Neutrophil (primary cell): Measurements from ENCODE around the gene TNFRSF25.

Experiments used
- H3K27ac ChIP-seq: fragments of 200-600 bp; sonication (generic); 2 replicates; pipeline ENCODE4 v1.5.1; 2016; ENCODE audit warnings: mild to moderate bottlenecking, moderate library complexity
- H3K27me3 ChIP-seq: fragments of 200-600 bp; sonication (generic); 2 replicates; pipeline ENCODE4 v1.6.0; 2016; ENCODE audit warnings: mild to moderate bottlenecking
- H3K36me3 ChIP-seq: fragments of 200-600 bp; sonication (generic); 2 replicates; pipeline ENCODE4 v1.5.1; 2017
- H3K4me1 ChIP-seq, 2 experiments: fragments of 200-600 bp in 1 of 2; sonication (generic) in 1 of 2; 1 replicate in 1 of 2; 2 replicates in 1 of 2; pipeline versions ENCODE4 v1.5.1 to v1.6.1; 2013 to 2016; ENCODE audit warnings: low read depth in 1 of 2, low read length in 1 of 2, mild to moderate bottlenecking in 1 of 2, moderate library complexity in 1 of 2; ENCODE audit not compliant: control insufficient read depth in 1 of 2, insufficient read depth in 1 of 2
- H3K4me3 ChIP-seq, 2 experiments: fragments of 200-600 bp in 1 of 2; sonication (generic) in 1 of 2; 1 replicate in 1 of 2; 2 replicates in 1 of 2; pipeline ENCODE4 v1.5.1; 2013 to 2016; ENCODE audit warnings: low read depth in 1 of 2, low read length in 1 of 2, mild to moderate bottlenecking in 1 of 2, moderate library complexity in 1 of 2
- H3K9me3 ChIP-seq: fragments of 200-600 bp; sonication (generic); 2 replicates; pipeline ENCODE4 v1.5.1; 2016
- TF ChIP-seq, protein P1 (sequence below): fragments of 200-600 bp; sonication (generic); IDR thresholded peaks from 2 replicates; pipeline ENCODE4 v1.5.1; 2016; ENCODE audit warnings: antibody characterized with exemption

TNFRSF25 gene

GRCh38 chr1:6464915-6465314, 1.1 kb downstream of the TNFRSF25 start:
- Histone ChIP-seq H3K27me3 (peaks cover 74% of the 10 kb centered on the region), H3K9me3 (no peaks in the 10 kb centered on the region), H3K36me3 (no peaks in the 10 kb centered on the region), H3K4me1 (no peaks in the 10 kb centered on the region), H3K4me3 (no peak overlapping the region), H3K27ac (no peak overlapping the region)
- TF ChIP-seq, protein P1, sequence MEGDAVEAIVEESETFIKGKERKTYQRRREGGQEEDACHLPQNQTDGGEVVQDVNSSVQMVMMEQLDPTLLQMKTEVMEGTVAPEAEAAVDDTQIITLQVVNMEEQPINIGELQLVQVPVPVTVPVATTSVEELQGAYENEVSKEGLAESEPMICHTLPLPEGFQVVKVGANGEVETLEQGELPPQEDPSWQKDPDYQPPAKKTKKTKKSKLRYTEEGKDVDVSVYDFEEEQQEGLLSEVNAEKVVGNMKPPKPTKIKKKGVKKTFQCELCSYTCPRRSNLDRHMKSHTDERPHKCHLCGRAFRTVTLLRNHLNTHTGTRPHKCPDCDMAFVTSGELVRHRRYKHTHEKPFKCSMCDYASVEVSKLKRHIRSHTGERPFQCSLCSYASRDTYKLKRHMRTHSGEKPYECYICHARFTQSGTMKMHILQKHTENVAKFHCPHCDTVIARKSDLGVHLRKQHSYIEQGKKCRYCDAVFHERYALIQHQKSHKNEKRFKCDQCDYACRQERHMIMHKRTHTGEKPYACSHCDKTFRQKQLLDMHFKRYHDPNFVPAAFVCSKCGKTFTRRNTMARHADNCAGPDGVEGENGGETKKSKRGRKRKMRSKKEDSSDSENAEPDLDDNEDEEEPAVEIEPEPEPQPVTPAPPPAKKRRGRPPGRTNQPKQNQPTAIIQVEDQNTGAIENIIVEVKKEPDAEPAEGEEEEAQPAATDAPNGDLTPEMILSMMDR = no peak

DNA sequence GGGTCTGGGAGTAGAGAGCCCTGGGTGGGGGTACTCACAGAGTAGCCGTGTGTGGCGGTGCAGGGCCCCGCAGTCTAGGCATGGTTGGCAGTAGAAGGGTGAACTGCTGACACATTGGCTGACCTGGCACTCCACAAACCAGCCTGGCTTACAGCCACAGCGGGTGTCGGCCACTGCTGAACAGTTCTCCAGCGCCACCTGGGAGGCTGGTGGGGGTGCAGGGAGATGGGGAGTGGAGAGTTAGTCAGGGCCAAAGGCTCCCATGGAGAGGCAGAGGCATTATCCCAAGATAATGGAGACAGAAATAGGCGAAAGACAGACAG, 1.5 kb downstream of the TNFRSF25 start:
- Histone ChIP-seq H3K27me3 (peaks cover 78% of the 10 kb centered on the region), H3K9me3 (no peaks in the 10 kb centered on the region), H3K36me3 (no peaks in the 10 kb centered on the region), H3K4me3 (no peak overlapping the region), H3K27ac (no peak overlapping the region), H3K4me1 (no peaks in the 10 kb centered on the region)
- TF ChIP-seq, protein P1 = no peak

DNA sequence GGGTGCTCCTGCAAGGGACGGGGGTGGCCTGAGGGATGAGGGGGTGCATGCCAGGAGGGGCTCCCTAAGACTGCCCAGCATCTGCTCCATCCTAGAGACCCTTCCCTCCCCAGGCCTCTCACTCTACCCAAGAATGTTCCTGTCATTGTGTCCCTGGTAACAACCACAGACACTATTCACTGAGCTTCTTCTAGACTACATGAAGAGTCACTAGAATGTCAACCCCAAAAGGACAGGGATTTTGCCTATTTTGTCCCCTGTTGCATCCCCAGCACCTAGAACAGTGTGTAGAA, 2.9 kb downstream of the TNFRSF25 start:
- H3K9me3 ChIP-seq = no peaks in the 10 kb centered on the region
- H3K36me3 ChIP-seq = no peaks in the 10 kb centered on the region
- no peaks in the 10 kb centered on the region for H3K4me1 ChIP-seq
- H3K27me3 ChIP-seq = peaks cover 92% of the 10 kb centered on the region
- TF ChIP-seq, protein P1 = no peak
- H3K27ac ChIP-seq = no peak overlapping the region
- H3K4me3 ChIP-seq = no peak overlapping the region

- Histone ChIP-seq H3K4me3 (no peak overlapping the region), H3K27me3 (peaks cover 96% of the 10 kb centered on the region), H3K36me3 (no peaks in the 10 kb centered on the region), H3K9me3 (no peaks in the 10 kb centered on the region), H3K27ac (no peak overlapping the region), H3K4me1 (no peaks in the 10 kb centered on the region)
- TF ChIP-seq, protein P1 = no peak
Observed at GRCh38 chr1:6462412-6463119, 3.4 kb downstream of the TNFRSF25 start.

GRCh38 chr1:6461538-6462411, 4.2 kb downstream of the TNFRSF25 start:
- H3K36me3 ChIP-seq = no peaks in the 10 kb centered on the region
- peaks cover 96% of the 10 kb centered on the region for H3K27me3 ChIP-seq
- H3K9me3 ChIP-seq = no peaks in the 10 kb centered on the region
- H3K27ac ChIP-seq = no peak overlapping the region
- H3K4me3 ChIP-seq = no peak overlapping the region
- H3K4me1 ChIP-seq = no peaks in the 10 kb centered on the region
- TF ChIP-seq, protein P1 = no peak
